Colon (tissue), 2 donors: ENCODE measurements around the gene IL18R1.

ENCODE experiments used
- FAIRE-seq: peaks from 2 replicates; lab custom pipeline; 2012; peaks lifted over from hg19 to GRCh38; lab: Jason Lieb, UNC
- donor health status: control.
- donor health status: control.

The IL18R1 gene

DNA sequence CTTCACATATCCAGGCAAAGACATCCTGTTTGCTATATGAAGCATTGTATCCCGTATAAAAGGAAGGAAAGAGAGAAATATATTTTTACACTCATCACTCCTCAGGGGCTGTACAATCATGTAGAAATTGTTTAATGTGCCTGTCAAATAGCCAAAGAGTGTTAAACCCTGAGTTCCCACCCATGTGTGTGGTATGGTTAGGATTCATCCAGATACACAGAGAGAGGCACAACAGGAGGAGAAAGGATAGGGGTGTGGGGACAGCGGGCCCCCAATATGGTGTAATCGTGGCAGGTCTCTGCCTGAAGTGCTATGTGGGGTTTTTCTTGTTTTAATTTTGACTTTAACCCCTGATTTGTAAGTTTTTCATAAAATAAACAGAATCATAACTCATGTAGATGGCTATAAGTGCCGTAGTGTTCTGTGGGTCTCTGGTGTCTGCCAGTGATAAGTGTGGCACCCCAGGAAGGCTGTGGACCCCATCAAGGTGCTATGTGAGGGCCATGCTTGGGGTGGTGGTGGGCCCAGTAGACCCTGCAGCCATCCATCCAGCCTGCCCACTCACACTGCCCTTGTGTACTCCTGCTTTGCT lies 10.2 kb upstream of the IL18R1 start:
- FAIRE-seq = no peak

DNA sequence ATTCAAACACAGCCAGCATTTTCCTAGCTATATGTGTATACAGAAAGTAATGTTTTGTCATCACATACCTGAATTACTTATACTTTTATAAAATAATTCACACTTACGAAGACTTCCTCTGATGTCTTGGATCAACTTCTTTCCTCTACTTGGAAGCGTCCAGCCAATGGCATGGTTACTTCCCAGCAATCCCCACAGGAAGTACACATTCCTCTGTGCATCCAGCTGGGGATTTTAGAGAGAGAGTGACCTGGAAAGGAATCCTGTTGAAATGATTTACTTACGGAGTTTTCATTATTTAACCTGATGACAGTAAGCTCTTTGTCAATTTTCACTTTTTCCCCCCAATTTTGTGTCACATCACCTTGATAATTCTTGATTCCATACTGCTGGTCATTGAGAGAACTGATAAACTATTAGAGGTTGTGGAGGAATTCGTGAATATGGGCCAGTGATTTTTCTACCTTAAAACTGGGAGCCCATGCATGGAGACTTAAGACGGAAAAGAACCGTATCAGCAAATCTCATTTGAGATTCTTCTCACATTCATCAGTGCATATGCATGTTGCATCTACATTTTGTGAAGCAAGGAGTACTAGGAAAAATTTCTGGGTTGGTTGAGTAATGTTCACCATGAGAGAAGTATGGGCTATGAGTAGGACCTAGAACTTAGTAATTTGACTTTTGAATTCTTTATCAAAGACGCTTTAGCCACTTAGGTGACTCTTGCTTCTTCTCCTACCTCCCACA lies 9.0 kb upstream of the IL18R1 start:
- FAIRE-seq = no peak

DNA sequence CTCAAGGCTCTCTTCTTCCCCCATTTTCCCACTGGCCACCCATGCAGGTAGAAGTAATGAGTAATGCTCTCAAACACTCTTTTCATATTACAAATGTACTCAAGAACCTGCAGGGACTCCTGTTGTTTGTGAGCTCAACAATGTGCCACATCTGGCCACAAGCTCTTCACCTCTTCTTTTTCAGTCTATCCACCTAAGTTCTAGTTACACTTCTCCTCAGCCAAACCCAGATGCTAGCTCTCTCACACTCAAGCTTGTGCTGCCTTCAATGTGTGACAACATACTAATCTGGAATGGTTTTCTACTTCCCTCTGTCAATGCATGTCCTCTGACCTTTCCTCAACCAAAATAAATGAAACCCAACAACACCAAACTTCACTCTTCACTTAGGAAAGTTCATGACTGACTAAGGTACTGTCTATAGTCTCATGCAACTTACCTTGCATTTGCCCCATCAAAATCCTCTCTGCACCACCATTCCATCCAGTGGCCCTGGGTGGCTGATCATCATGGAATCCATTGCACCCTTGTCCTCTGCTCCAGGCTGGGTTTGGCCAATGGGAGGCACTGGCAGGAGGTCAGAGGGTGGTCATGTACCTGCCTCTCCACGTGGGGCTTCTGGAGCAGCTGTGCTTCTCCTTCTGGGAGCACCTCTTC lies 5.3 kb upstream of the IL18R1 start:
- FAIRE-seq = no peak

DNA sequence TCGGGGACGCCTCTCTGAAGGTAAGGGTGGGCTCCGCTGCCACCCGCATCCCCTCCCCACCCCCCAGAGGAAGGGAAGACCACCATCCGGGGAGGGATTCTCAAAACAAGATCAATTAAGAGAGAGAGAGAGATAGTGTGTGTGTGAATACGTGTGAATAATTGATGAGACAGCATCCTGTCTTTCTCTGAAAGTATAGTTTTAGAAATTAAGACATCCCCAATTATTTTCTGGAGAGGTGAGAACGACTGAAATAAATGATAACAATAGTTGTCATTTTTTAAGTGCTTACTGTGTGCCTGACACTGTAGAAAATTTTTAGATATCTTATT lies 751 bp downstream of the IL18R1 start:
- FAIRE-seq = no peak

DNA sequence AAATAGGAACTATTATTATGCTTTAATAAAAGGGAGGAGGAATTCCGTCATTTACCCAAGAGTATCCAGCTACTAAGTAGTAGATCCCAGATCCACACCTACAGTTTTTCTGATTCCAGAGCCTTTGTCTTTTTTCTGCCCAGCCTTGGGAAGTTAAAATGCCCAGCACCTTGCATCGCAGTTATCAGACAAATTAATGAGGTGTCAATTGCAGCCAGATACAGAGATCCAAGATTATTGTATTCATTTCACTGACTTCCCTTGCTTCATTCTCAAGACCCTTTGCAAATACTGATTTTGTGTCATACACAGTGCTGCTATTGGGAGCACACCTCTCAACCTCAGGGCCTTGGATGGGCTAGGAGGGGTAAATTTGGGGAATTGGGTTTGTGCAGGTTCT lies 1.1 kb downstream of the IL18R1 start:
- FAIRE-seq = no peak

DNA sequence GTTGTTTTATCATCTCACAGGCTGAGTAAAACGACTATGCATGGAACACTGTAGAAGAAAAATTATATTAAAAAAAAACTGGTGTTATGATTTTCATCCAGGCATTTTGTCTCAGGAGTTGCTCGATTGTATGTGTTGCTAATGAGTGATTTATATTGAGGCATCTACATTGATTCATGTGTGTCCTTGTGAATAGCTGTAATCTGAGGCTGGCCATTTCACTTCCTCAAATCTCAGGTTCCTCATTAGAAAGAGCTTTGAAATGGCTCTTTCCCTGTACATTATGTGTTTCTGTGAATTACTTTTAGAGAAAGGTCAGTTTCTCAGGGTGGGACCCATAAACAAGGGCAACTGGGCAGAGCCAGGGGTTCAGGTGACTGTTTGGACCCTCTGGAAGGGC lies 2.3 kb downstream of the IL18R1 start:
- no peak for FAIRE-seq

DNA sequence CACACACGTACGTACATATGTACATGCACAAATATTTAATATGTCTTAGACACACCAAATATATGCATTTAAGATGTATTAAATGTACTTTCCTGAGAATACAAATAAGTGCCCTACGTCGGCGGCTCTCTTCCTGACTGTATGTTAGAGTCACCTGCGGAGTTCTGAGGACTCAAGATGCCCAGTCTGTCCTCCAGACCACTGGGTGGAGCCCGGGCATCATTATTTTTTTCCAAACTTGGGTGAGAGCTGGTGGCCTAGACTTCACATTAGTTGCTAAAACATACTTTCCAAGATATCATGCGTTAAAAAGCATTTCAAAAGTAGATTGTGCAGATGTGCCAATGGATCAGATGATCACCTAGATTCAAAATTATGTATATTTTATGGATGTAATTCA lies 2.9 kb downstream of the IL18R1 start:
- FAIRE-seq = no peak

DNA sequence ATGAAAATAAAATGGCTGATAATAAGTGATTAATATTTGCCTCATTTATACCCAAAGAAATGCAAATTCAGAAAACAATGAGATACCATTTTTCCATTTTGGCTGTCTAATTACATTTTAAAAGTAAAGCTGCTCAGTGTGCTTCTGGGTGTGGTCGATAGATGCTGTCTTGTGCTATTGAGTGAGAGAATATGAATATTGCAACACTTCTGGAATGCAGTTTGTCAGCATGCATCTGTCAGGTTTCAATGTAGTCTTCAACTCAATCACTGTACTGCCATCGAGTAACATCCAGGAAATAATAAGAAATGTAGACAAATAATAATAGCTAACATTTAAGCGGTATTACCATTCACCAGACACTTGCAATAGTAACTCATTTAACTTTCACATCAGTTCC lies 3.9 kb downstream of the IL18R1 start:
- FAIRE-seq = no peak

DNA sequence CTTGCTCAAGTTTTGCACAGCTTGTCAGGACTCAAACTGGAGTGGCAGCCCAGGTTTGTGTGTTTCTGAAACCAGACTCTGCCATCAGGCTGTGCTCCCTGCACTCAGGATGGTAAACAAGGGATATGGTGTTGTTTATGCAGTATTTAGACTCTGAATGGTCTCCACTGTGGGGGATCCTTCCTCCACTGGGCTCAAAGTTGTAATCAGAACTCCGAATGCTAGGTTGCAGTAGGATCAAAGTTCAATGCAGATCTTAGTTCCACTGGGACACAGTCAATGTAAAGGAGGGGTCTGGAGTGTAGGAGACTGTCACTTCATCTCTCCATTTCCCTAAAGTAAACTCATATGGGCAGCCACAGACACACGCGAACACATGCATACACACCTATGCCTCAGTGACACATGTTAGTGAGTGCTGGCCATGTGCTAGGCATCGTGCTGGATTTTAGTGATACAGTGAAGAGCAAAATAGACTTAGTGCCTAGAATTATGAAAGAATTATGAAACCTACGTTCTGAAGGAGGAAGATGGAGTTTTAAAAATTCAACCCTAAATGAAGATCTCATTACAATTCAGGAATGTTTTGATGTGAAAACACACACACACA lies 6.1 kb downstream of the IL18R1 start:
- no peak for FAIRE-seq

DNA sequence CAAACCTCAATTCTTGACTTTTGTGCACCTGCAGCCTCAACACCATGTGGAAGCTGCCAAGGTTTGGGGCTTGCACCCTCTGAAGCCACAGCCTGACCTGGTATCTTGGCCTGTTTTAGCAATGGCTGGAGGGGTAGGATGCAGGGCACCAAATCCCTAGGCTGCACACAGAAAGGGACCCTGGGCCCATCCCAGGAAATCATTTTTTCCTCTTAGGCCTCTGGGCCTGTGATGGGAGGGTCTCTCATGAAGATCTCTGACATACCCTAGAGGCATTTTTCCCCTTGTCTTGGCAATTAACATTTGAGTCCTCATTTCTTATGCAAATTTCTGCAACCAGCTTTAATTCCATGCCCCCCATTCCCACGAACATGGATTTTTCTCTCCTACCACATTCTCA lies 10.2 kb downstream of the IL18R1 start:
- no peak for FAIRE-seq

DNA sequence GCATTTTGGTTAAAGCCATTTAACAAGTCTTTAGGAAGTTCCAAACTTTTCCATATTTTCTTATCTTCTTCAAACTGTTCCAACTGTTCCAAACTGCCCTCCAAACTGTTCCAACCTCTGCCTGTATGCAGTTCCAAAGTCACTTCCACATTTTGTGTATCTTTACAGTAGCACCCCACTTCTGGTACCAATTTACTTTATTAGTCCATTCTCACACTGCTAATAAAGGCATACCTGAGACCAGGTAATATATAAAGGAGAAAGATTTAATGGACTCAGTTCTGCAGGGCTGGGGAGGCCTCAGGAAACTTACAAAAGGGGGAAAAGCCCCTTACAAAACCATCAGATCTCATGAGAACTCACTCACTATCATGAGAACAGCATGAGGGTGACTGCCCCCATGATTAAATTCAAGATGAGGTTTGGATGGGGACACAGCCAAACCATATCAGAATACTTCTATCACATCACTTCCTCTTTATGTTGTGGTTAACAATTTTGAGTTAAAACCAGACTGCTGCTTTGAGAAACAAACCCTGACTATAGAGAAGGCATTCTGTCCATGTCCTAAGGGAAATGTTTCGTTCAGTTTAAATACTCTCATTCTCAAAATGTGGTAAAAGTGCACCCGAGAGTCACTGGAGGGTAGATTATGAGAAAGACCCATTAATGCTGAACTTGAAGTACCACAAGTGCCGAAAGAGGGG lies 11.0 kb downstream of the IL18R1 start:
- no peak for FAIRE-seq

DNA sequence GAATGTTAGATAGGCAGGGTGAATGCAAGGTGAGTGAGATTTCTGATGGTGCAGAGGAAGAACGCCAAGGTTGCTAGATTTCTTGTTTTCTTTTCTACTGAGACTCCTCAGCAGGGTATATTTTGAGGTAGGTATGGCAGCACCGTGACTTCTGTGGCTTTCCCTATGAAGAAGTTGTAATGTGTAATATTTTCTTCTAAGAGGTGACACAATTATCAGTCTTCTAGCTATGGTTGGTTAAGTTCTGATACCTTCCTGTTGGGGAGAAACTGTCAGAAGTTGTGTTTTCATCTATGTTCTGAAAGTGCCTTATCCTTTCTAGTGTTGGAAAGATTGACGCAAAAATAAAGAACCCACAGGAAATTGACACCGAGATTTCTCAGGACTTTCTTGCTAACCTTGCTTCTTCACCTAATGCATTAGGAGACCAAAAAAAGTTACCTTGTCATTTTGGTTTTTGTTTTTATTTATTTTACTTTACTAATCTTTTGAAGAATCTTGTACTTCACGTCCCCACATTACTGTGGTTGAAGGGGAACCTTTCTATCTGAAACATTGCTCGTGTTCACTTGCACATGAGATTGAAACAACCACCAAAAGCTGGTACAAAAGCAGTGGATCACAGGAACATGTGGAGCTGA lies 11.9 kb downstream of the IL18R1 start:
- FAIRE-seq = no peak

DNA sequence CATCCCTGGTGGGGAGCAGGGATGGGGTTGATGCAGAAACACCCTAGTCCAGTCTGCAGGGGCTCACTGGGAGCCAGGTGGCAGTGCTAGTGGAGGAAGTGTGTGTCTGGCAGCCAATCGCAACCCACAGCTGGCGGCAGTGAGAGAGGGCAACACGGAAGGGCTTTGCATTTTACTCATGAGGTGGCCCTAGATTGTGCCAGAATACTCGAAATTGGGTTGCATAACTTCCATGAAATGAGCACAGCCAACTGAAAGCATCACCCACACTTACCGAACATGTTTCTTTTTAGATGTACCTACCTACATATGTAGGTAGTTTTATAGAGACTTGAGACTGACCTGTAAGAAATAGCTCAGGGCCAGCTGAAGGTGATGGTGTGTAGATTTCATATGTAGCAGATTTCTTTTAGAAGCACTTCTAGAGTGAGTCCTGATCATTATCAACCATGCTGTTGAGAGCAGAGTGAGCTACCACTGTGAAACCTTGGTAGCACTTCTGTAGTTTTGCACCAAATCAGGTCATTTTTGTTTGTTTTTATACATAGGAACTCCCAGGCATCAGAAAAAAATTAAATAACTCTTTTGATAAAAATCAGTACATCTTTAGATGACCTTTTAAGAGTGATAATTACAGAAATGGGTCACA lies 13.0 kb downstream of the IL18R1 start:
- FAIRE-seq = no peak

DNA sequence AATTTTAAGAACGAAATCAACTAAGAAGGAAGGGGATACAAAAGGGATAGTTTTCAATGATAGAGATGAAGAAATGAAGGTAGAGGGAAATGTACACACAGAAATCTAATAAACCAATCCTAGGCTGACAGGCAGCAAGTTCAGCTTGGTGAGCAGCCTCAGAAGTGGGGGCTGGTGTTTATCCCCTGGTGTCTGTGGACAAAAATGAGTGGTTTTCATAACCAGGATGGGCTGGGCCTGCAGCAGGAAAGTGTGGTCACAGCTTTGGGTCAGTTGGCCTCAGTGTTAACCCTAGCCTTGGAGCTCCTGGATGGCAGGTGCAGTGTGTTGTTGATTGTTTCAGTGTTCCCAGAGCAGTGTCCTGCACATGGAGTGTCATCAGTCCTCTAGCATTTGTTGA lies 14.3 kb downstream of the IL18R1 start:
- no peak for FAIRE-seq

DNA sequence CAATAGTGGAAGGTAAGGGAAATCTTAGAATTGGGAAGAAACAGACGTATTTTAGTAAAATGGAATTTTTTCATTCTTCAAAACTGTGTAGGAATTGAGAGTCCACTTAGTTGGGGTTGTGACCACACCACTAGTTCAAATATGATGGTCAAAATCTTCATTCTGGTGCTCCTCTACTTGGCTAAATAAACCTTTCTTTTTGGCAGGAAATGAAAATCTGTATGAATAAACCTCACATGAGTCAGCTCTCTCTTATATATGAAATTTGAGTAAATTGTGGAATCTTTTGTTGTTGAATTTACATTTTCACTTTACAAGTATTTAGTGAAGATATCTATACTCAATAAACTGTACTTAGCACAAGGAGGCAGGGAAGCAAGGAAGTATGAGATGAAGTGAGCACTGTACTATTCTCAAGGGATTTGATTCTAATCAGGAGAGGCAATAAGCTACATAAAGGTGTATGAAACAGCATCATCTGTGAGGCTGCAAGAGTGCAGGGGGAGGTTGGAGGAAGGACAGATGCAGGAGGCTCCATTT lies 20.5 kb downstream of the IL18R1 start:
- no peak for FAIRE-seq

DNA sequence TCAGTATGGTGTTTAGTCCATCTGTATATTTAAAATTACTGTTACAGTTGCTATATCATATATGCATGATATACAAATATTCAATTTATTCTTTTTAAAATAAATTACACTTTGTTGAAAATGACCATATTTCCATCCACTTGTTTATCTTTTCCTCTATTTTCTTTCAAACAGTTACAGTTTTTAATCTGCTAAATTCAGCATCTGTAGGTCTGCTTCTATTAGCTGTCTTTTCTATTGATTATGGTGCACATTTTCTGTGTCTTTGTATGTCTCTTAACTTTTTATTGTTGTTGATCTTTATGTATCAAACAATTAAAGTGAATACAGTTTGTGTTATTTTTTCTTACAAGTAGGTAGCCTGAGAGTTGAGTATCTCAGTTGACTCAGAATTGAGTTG lies 28.1 kb downstream of the IL18R1 start:
- FAIRE-seq = no peak

DNA sequence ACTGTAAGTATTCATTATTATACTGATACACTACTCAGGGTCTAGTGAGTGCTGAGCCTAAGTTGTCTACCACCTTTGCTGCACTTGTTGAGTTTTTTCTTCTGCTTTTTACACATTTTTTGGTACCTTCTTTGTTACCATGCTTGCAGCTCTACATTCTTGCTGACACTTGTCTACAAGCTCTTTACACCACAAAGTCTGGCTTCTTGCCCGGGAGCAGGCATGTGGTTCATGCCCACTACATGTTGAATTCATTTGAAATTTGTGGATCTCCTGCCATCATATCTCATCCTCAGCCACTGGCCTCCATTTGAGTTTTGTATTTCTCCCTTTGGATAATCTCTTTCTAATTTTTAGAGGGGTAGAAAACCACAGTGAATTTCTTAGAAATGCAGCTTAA lies 29.9 kb downstream of the IL18R1 start:
- no peak for FAIRE-seq

DNA sequence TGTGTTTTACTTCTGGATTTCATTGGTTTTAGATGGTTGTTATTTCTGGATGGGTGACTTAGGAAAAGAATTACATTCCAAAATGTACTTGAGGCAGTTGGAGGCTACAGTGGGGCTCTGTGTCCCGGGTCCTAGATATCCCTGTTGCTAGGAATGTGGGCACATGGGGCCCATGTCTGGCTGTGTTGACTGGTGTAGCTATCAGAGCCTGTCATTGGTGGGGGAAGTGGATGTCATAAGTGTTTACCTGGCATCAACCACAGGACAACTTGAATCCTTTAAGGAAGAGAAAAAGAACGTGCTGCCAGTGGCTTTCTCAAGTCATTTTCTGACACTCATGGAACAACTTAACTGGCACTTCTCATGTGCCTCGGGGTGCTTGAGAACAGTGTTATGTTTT lies 30.4 kb downstream of the IL18R1 start:
- FAIRE-seq = no peak

DNA sequence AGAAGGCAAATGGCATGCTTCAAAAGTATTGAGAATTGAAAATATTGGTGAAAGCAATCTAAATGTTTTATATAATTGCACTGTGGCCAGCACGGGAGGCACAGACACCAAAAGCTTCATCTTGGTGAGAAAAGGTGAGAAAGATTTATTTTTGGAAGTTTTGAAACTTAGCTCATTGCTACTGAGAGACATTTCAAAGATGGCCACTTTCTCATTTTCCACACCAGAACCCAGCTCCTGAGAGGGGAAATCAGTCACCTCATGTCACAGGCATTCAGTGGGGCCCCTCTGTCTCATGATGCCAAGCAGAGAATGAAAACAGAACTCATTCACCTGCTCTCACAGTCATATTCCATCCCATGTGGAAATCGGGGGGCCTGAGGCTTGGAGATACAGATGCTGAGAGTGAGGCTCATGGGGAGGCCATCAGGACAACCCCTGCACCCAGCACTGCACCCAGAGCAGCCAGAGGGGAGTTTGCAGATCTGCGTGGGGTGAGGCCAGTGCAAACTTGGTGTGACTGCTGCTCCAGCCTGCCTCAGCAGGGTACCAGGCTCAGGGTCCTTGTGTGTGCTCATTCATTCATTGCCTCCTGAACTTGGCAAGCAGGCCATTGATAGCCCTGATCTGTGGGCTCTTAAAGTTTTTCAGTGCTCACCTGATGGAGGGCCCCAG lies 31.4 kb downstream of the IL18R1 start:
- no peak for FAIRE-seq

DNA sequence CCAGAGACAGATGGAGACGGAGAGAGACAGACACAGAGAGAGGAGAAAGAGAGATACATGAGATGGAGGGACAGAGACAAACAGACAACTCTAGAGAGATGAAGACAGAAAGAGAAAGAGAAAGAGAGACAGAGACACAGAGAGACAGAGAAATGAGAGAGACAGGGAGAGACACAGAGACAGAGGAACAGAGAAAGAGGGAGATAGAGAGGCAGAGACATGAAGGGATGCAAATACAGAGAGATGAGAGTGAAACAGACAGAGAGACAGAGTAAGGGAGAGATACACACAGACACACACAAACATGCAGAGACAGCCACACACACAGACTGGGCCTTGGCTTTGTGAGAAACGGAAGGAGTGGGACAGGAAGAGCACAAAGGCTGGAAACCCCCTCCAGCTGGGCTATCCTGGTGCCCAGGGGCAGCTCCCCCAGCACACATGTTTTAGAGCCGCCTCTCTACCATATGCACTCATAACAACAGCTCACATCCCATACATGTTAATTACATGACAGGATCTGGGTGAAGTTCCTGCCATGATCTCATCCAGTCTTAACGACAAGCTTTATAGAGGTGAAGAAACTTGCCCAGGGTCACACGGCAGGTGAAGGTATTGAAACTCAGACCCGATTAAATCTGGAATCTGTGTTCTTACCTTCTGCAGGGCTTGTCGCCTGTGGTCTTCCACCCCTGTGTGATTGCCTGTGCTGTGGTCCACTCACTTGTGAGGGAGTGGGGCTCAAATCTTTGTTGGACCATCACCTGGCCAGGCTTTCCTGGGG lies 32.4 kb downstream of the IL18R1 start:
- FAIRE-seq = no peak
